ENCODE data around the gene PTPRK.

The PTPRK gene

GRCh38 chr6:128403618-128404444 is 116.6 kb downstream of the PTPRK start:
- Histone ChIP-seq H3K4me1 (ENCODE audit: control insufficient read depth in 1 of 2, insufficient read depth in 2 of 2, low read length in 2 of 2) (peaks cover 0 to 12% of the 10 kb centered on the region in 2 donors), H3K36me3 (ENCODE audit: control insufficient read depth in 1 of 2, insufficient read depth in 2 of 2, low read length in 2 of 2) (no peaks in the 10 kb centered on the region), H3K9ac (ENCODE audit: low read depth in 1 of 2, low read length in 2 of 2) (no peak overlapping the region), H3K27me3 (ENCODE audit: control insufficient read depth in 1 of 2, insufficient read depth in 2 of 2, low read length in 2 of 2) (no peaks in the 10 kb centered on the region), H3K9me3 (ENCODE audit: control insufficient read depth in 1 of 2, low read length in 2 of 2) (no peaks in the 10 kb centered on the region), H3K27ac (ENCODE audit: low read depth, low read length) (no peak overlapping the region), H3K4me3 (ENCODE audit: low read depth in 1 of 2, low read length in 2 of 2) (no peak overlapping the region)

GRCh38 chr6:128400875-128401274 is 119.5 kb downstream of the PTPRK start:
- no peak overlapping the region for H3K27ac ChIP-seq (ENCODE audit: low read depth, low read length)
- H3K36me3 ChIP-seq (ENCODE audit: control insufficient read depth in 1 of 2, insufficient read depth in 2 of 2, low read length in 2 of 2): no peaks in the 10 kb centered on the region
- H3K27me3 ChIP-seq (ENCODE audit: control insufficient read depth in 1 of 2, insufficient read depth in 2 of 2, low read length in 2 of 2): no peaks in the 10 kb centered on the region
- peaks cover 0 to 7% of the 10 kb centered on the region in 2 donors for H3K4me1 ChIP-seq (ENCODE audit: control insufficient read depth in 1 of 2, insufficient read depth in 2 of 2, low read length in 2 of 2)
- no peak overlapping the region for H3K9ac ChIP-seq (ENCODE audit: low read depth in 1 of 2, low read length in 2 of 2)
- no peak overlapping the region for H3K4me3 ChIP-seq (ENCODE audit: low read depth in 1 of 2, low read length in 2 of 2)
- H3K9me3 ChIP-seq (ENCODE audit: control insufficient read depth in 1 of 2, low read length in 2 of 2): no peaks in the 10 kb centered on the region

GRCh38 chr6:128397996-128398395 is 122.4 kb downstream of the PTPRK start:
- no peaks in the 10 kb centered on the region for H3K36me3 ChIP-seq (ENCODE audit: control insufficient read depth in 1 of 2, insufficient read depth in 2 of 2, low read length in 2 of 2)
- no peak overlapping the region for H3K9ac ChIP-seq (ENCODE audit: low read depth in 1 of 2, low read length in 2 of 2)
- no peaks in the 10 kb centered on the region for H3K9me3 ChIP-seq (ENCODE audit: control insufficient read depth in 1 of 2, low read length in 2 of 2)
- peaks cover 0 to 11% of the 10 kb centered on the region in 2 donors for H3K4me1 ChIP-seq (ENCODE audit: control insufficient read depth in 1 of 2, insufficient read depth in 2 of 2, low read length in 2 of 2)
- H3K27ac ChIP-seq (ENCODE audit: low read depth, low read length): no peak overlapping the region
- no peaks in the 10 kb centered on the region for H3K27me3 ChIP-seq (ENCODE audit: control insufficient read depth in 1 of 2, insufficient read depth in 2 of 2, low read length in 2 of 2)
- no peak overlapping the region for H3K4me3 ChIP-seq (ENCODE audit: low read depth in 1 of 2, low read length in 2 of 2)

GRCh38 chr6:128395596-128395995 is 124.8 kb downstream of the PTPRK start:
- peaks cover 0 to 10% of the 10 kb centered on the region in 2 donors for H3K4me1 ChIP-seq (ENCODE audit: control insufficient read depth in 1 of 2, insufficient read depth in 2 of 2, low read length in 2 of 2)
- no peaks in the 10 kb centered on the region for H3K36me3 ChIP-seq (ENCODE audit: control insufficient read depth in 1 of 2, insufficient read depth in 2 of 2, low read length in 2 of 2)
- H3K4me3 ChIP-seq (ENCODE audit: low read depth in 1 of 2, low read length in 2 of 2): no peak overlapping the region
- H3K9ac ChIP-seq (ENCODE audit: low read depth in 1 of 2, low read length in 2 of 2): no peak overlapping the region
- no peaks in the 10 kb centered on the region for H3K27me3 ChIP-seq (ENCODE audit: control insufficient read depth in 1 of 2, insufficient read depth in 2 of 2, low read length in 2 of 2)
- H3K27ac ChIP-seq (ENCODE audit: low read depth, low read length): no peak overlapping the region
- H3K9me3 ChIP-seq (ENCODE audit: control insufficient read depth in 1 of 2, low read length in 2 of 2): no peaks in the 10 kb centered on the region

GRCh38 chr6:128395188-128395587 is 125.2 kb downstream of the PTPRK start:
- Histone ChIP-seq H3K4me1 (ENCODE audit: control insufficient read depth in 1 of 2, insufficient read depth in 2 of 2, low read length in 2 of 2) (peaks cover 0 to 10% of the 10 kb centered on the region in 2 donors), H3K36me3 (ENCODE audit: control insufficient read depth in 1 of 2, insufficient read depth in 2 of 2, low read length in 2 of 2) (no peaks in the 10 kb centered on the region), H3K9ac (ENCODE audit: low read depth in 1 of 2, low read length in 2 of 2) (no peak overlapping the region), H3K27me3 (ENCODE audit: control insufficient read depth in 1 of 2, insufficient read depth in 2 of 2, low read length in 2 of 2) (no peaks in the 10 kb centered on the region), H3K9me3 (ENCODE audit: control insufficient read depth in 1 of 2, low read length in 2 of 2) (no peaks in the 10 kb centered on the region), H3K27ac (ENCODE audit: low read depth, low read length) (no peak overlapping the region), H3K4me3 (ENCODE audit: low read depth in 1 of 2, low read length in 2 of 2) (no peak overlapping the region)

GRCh38 chr6:128394167-128394566 is 126.2 kb downstream of the PTPRK start:
- H3K27me3 ChIP-seq (ENCODE audit: control insufficient read depth in 1 of 2, insufficient read depth in 2 of 2, low read length in 2 of 2): no peaks in the 10 kb centered on the region
- H3K9ac ChIP-seq (ENCODE audit: low read depth in 1 of 2, low read length in 2 of 2): no peak overlapping the region
- no peaks in the 10 kb centered on the region for H3K36me3 ChIP-seq (ENCODE audit: control insufficient read depth in 1 of 2, insufficient read depth in 2 of 2, low read length in 2 of 2)
- peaks cover 0 to 10% of the 10 kb centered on the region in 2 donors for H3K4me1 ChIP-seq (ENCODE audit: control insufficient read depth in 1 of 2, insufficient read depth in 2 of 2, low read length in 2 of 2)
- H3K27ac ChIP-seq (ENCODE audit: low read depth, low read length): no peak overlapping the region
- no peak overlapping the region for H3K4me3 ChIP-seq (ENCODE audit: low read depth in 1 of 2, low read length in 2 of 2)
- H3K9me3 ChIP-seq (ENCODE audit: control insufficient read depth in 1 of 2, low read length in 2 of 2): no peaks in the 10 kb centered on the region

- Histone ChIP-seq H3K27me3 (ENCODE audit: control insufficient read depth in 1 of 2, insufficient read depth in 2 of 2, low read length in 2 of 2) (no peaks in the 10 kb centered on the region), H3K36me3 (ENCODE audit: control insufficient read depth in 1 of 2, insufficient read depth in 2 of 2, low read length in 2 of 2) (no peaks in the 10 kb centered on the region), H3K4me1 (ENCODE audit: control insufficient read depth in 1 of 2, insufficient read depth in 2 of 2, low read length in 2 of 2) (peaks cover 3 to 13% of the 10 kb centered on the region in 2 donors), H3K4me3 (ENCODE audit: low read depth in 1 of 2, low read length in 2 of 2) (no peak overlapping the region), H3K9ac (ENCODE audit: low read depth in 1 of 2, low read length in 2 of 2) (no peak overlapping the region), H3K9me3 (ENCODE audit: control insufficient read depth in 1 of 2, low read length in 2 of 2) (no peaks in the 10 kb centered on the region), H3K27ac (ENCODE audit: low read depth, low read length) (no peak overlapping the region)
Measured at GRCh38 chr6:128389820-128390534, 130.4 kb downstream of the PTPRK start.

- Histone ChIP-seq H3K4me3 (ENCODE audit: low read depth in 1 of 2, low read length in 2 of 2) (no peak overlapping the region), H3K36me3 (ENCODE audit: control insufficient read depth in 1 of 2, insufficient read depth in 2 of 2, low read length in 2 of 2) (no peaks in the 10 kb centered on the region), H3K27me3 (ENCODE audit: control insufficient read depth in 1 of 2, insufficient read depth in 2 of 2, low read length in 2 of 2) (no peaks in the 10 kb centered on the region), H3K9me3 (ENCODE audit: control insufficient read depth in 1 of 2, low read length in 2 of 2) (no peaks in the 10 kb centered on the region), H3K4me1 (ENCODE audit: control insufficient read depth in 1 of 2, insufficient read depth in 2 of 2, low read length in 2 of 2) (peaks cover 3 to 6% of the 10 kb centered on the region in 2 donors), H3K9ac (ENCODE audit: low read depth in 1 of 2, low read length in 2 of 2) (no peak overlapping the region), H3K27ac (ENCODE audit: low read depth, low read length) (no peak overlapping the region)
Measured at GRCh38 chr6:128388380-128388779, 132.0 kb downstream of the PTPRK start.

GRCh38 chr6:128380891-128381290 is 139.5 kb downstream of the PTPRK start:
- no peak overlapping the region for H3K4me3 ChIP-seq (ENCODE audit: low read depth in 1 of 2, low read length in 2 of 2)
- H3K9me3 ChIP-seq (ENCODE audit: control insufficient read depth in 1 of 2, low read length in 2 of 2): peaks cover 13 to 14% of the 10 kb centered on the region in 2 donors
- no peak overlapping the region for H3K27ac ChIP-seq (ENCODE audit: low read depth, low read length)
- no peak overlapping the region for H3K9ac ChIP-seq (ENCODE audit: low read depth in 1 of 2, low read length in 2 of 2)
- no peaks in the 10 kb centered on the region for H3K27me3 ChIP-seq (ENCODE audit: control insufficient read depth in 1 of 2, insufficient read depth in 2 of 2, low read length in 2 of 2)
- peaks cover 6 to 11% of the 10 kb centered on the region in 2 donors for H3K36me3 ChIP-seq (ENCODE audit: control insufficient read depth in 1 of 2, insufficient read depth in 2 of 2, low read length in 2 of 2)
- no peaks in the 10 kb centered on the region for H3K4me1 ChIP-seq (ENCODE audit: control insufficient read depth in 1 of 2, insufficient read depth in 2 of 2, low read length in 2 of 2)

- H3K36me3 ChIP-seq (ENCODE audit: control insufficient read depth in 1 of 2, insufficient read depth in 2 of 2, low read length in 2 of 2): peaks cover 6 to 19% of the 10 kb centered on the region in 2 donors
- H3K27ac ChIP-seq (ENCODE audit: low read depth, low read length): no peak overlapping the region
- no peak overlapping the region for H3K9ac ChIP-seq (ENCODE audit: low read depth in 1 of 2, low read length in 2 of 2)
- no peaks in the 10 kb centered on the region for H3K27me3 ChIP-seq (ENCODE audit: control insufficient read depth in 1 of 2, insufficient read depth in 2 of 2, low read length in 2 of 2)
- no peaks in the 10 kb centered on the region for H3K4me1 ChIP-seq (ENCODE audit: control insufficient read depth in 1 of 2, insufficient read depth in 2 of 2, low read length in 2 of 2)
- peaks cover 14 to 16% of the 10 kb centered on the region in 2 donors for H3K9me3 ChIP-seq (ENCODE audit: control insufficient read depth in 1 of 2, low read length in 2 of 2)
- no peak overlapping the region for H3K4me3 ChIP-seq (ENCODE audit: low read depth in 1 of 2, low read length in 2 of 2)
Measured at GRCh38 chr6:128379577-128379976, 140.8 kb downstream of the PTPRK start.

Data from duodenal mucosa (tissue), 2 donors.